ENCODE results near the gene U2AF1L4. TPM values are rescaled to one million over a fixed set of nuclear protein-coding genes. Genes with fewer than 3 reads are reported as not detected.
"Not testable (repeated sequence)": the region's sequence is repeated elsewhere in the genome, so short reads cannot be mapped to it uniquely, and the experiment has no call there.

U2AF1L4 gene
- total RNA-seq, 1 experiment from 2014 or later, result 17.6 TPM

- Histone ChIP-seq H3K4me3 (no peak overlapping the region), H3K36me3 (peaks cover 98% of the 10 kb centered on the region), H3K27ac (no peak overlapping the region), H3K9me3 (replicated peaks) (no peaks in the 10 kb centered on the region), H3K4me1 (replicated peaks) (no peaks in the 10 kb centered on the region), H3K27me3 (replicated peaks) (no peaks in the 10 kb centered on the region)
- no peak for DNase-seq (ENCODE audit: low read depth in 1 of 2, low spot score in 2 of 2)
Measured at GRCh38 chr19:35727053-35727955, 17.9 kb downstream of the U2AF1L4 start.

- no peak for DNase-seq (ENCODE audit: low read depth in 1 of 2, low spot score in 2 of 2)
- Histone ChIP-seq H3K27me3 (replicated peaks) (no peaks in the 10 kb centered on the region), H3K27ac (no peak overlapping the region), H3K9me3 (replicated peaks) (no peaks in the 10 kb centered on the region), H3K4me3 (no peak overlapping the region), H3K4me1 (replicated peaks) (no peaks in the 10 kb centered on the region), H3K36me3 (peaks cover 94% of the 10 kb centered on the region)
Measured at GRCh38 chr19:35725216-35725861, 19.9 kb downstream of the U2AF1L4 start.

GRCh38 chr19:35724560-35724959 is 20.7 kb downstream of the U2AF1L4 start:
- no peak overlapping the region for H3K27ac ChIP-seq
- no peaks in the 10 kb centered on the region for H3K9me3 ChIP-seq (replicated peaks)
- H3K4me3 ChIP-seq, result no peak overlapping the region
- H3K27me3 ChIP-seq (replicated peaks), result no peaks in the 10 kb centered on the region
- no peaks in the 10 kb centered on the region; the same call in 1 of the 2 replicates for H3K4me1 ChIP-seq (replicated peaks)
- no peak for DNase-seq (ENCODE audit: low read depth in 1 of 2, low spot score in 2 of 2)
- H3K36me3 ChIP-seq, result peaks cover 93% of the 10 kb centered on the region

- H3K36me3 ChIP-seq, result peaks cover 93% of the 10 kb centered on the region
- H3K4me3 ChIP-seq; H3K27ac ChIP-seq; H3K4me1 ChIP-seq (replicated peaks); H3K9me3 ChIP-seq (replicated peaks); H3K27me3 ChIP-seq (replicated peaks); DNase-seq (ENCODE audit: low read depth in 1 of 2, low spot score in 2 of 2): not testable (repeated sequence)
Measured at GRCh38 chr19:35724132-35724531, 21.1 kb downstream of the U2AF1L4 start.

- Histone ChIP-seq H3K27ac (no peak overlapping the region), H3K4me3 (no peak overlapping the region), H3K27me3 (replicated peaks) (no peaks in the 10 kb centered on the region), H3K9me3 (replicated peaks) (no peaks in the 10 kb centered on the region), H3K36me3 (peaks cover 92% of the 10 kb centered on the region), H3K4me1 (replicated peaks) (peaks cover 7% of the 10 kb centered on the region)
- no peak for DNase-seq (ENCODE audit: low read depth in 1 of 2, low spot score in 2 of 2)
Measured at GRCh38 chr19:35723671-35724070, 21.5 kb downstream of the U2AF1L4 start.

GRCh38 chr19:35722897-35723296 is 22.3 kb downstream of the U2AF1L4 start:
- DNase-seq (ENCODE audit: low read depth in 1 of 2, low spot score in 2 of 2), result no peak
- Histone ChIP-seq H3K4me3 (no peak overlapping the region), H3K9me3 (replicated peaks) (no peaks in the 10 kb centered on the region), H3K27me3 (replicated peaks) (no peaks in the 10 kb centered on the region), H3K4me1 (replicated peaks) (peaks cover 7% of the 10 kb centered on the region), H3K27ac (no peak overlapping the region), H3K36me3 (peaks cover 89% of the 10 kb centered on the region)

- Histone ChIP-seq H3K4me3 (no peak overlapping the region), H3K27ac (no peak overlapping the region), H3K36me3 (peaks cover 85% of the 10 kb centered on the region), H3K27me3 (replicated peaks) (no peaks in the 10 kb centered on the region), H3K9me3 (replicated peaks) (no peaks in the 10 kb centered on the region), H3K4me1 (replicated peaks) (peaks cover 7% of the 10 kb centered on the region)
- DNase-seq (ENCODE audit: low read depth in 1 of 2, low spot score in 2 of 2), result no peak
Measured at GRCh38 chr19:35722461-35722860, 22.8 kb downstream of the U2AF1L4 start.

GRCh38 chr19:35721374-35721773 is 23.8 kb downstream of the U2AF1L4 start:
- DNase-seq (ENCODE audit: low read depth in 1 of 2, low spot score in 2 of 2), result peak in 1 of 2 experiments; percentile 37
- peaks cover 15% of the 10 kb centered on the region for H3K4me1 ChIP-seq (replicated peaks)
- peaks cover 76% of the 10 kb centered on the region for H3K36me3 ChIP-seq
- H3K27me3 ChIP-seq (replicated peaks), result no peaks in the 10 kb centered on the region
- no peak overlapping the region for H3K27ac ChIP-seq
- no peak overlapping the region for H3K4me3 ChIP-seq
- H3K9me3 ChIP-seq (replicated peaks), result no peaks in the 10 kb centered on the region

GRCh38 chr19:35720648-35721047 is 24.6 kb downstream of the U2AF1L4 start:
- no peaks in the 10 kb centered on the region for H3K27me3 ChIP-seq (replicated peaks)
- H3K27ac ChIP-seq, result no peak overlapping the region
- H3K36me3 ChIP-seq, result peaks cover 68% of the 10 kb centered on the region
- DNase-seq (ENCODE audit: low read depth in 1 of 2, low spot score in 2 of 2), result no peak
- H3K4me1 ChIP-seq (replicated peaks), result peaks cover 22% of the 10 kb centered on the region
- no peaks in the 10 kb centered on the region for H3K9me3 ChIP-seq (replicated peaks)
- H3K4me3 ChIP-seq, result no peak overlapping the region

- H3K4me1 ChIP-seq (replicated peaks), result peaks cover 22% of the 10 kb centered on the region
- H3K9me3 ChIP-seq (replicated peaks), result no peaks in the 10 kb centered on the region
- peaks cover 63% of the 10 kb centered on the region for H3K36me3 ChIP-seq
- H3K4me3 ChIP-seq, result no peak overlapping the region
- H3K27me3 ChIP-seq (replicated peaks), result no peaks in the 10 kb centered on the region
- DNase-seq (ENCODE audit: low read depth in 1 of 2, low spot score in 2 of 2), result no peak
- H3K27ac ChIP-seq, result no peak overlapping the region
Measured at GRCh38 chr19:35720163-35720524, 25.1 kb downstream of the U2AF1L4 start.

GRCh38 chr19:35719402-35720162 is 25.6 kb downstream of the U2AF1L4 start:
- Histone ChIP-seq H3K9me3 (replicated peaks) (no peaks in the 10 kb centered on the region), H3K27me3 (replicated peaks) (no peaks in the 10 kb centered on the region), H3K4me3 (peak overlapping the region; percentile 55), H3K4me1 (replicated peaks) (peaks cover 22% of the 10 kb centered on the region), H3K27ac (no peak overlapping the region), H3K36me3 (peaks cover 58% of the 10 kb centered on the region)
- peak in 1 of 2 experiments; percentile 43 for DNase-seq (ENCODE audit: low read depth in 1 of 2, low spot score in 2 of 2)

- peak overlapping the region; percentile 64 for H3K27ac ChIP-seq
- peak; percentile 12 to 52 for DNase-seq (ENCODE audit: low read depth in 1 of 2, low spot score in 2 of 2)
- peaks cover 47% of the 10 kb centered on the region for H3K36me3 ChIP-seq
- no peaks in the 10 kb centered on the region for H3K27me3 ChIP-seq (replicated peaks)
- H3K9me3 ChIP-seq (replicated peaks), result no peaks in the 10 kb centered on the region
- peaks cover 22% of the 10 kb centered on the region for H3K4me1 ChIP-seq (replicated peaks)
- H3K4me3 ChIP-seq, result peak overlapping the region; percentile 55
Measured at GRCh38 chr19:35718345-35719041, 26.7 kb downstream of the U2AF1L4 start.

GRCh38 chr19:35717665-35718344 is 27.4 kb downstream of the U2AF1L4 start, which contains the start of gene KMT2B:
Gene KMT2B (plus strand): TSS chr19:35718003. CDS start chr19:35718019, 16 bp downstream.
- Histone ChIP-seq H3K4me3 (peak within 1 kb of the TSS; percentile 55), H3K4me1 (replicated peaks) (peaks cover 22% of the 10 kb centered on the region), H3K27me3 (replicated peaks) (no peaks in the 10 kb centered on the region), H3K36me3 (peaks cover 40% of the 10 kb centered on the region), H3K9me3 (replicated peaks) (no peaks in the 10 kb centered on the region), H3K27ac (peak within 1 kb of the TSS; percentile 64)
- DNase-seq (ENCODE audit: low read depth in 1 of 2, low spot score in 2 of 2), result peak; percentile 96 to 98
